Measurements from ENCODE around the gene VPS37C. TPM values are rescaled to one million over a fixed set of nuclear protein-coding genes. Genes with fewer than 3 reads are reported as not detected.

The VPS37C gene
- total and polyA plus RNA-seq, 9 of the 15 experiments (the other 6 are each of a cell fraction or from before 2014, with no cell fraction given) = 0.62 to 29.8 (median 11.5) TPM

DNA sequence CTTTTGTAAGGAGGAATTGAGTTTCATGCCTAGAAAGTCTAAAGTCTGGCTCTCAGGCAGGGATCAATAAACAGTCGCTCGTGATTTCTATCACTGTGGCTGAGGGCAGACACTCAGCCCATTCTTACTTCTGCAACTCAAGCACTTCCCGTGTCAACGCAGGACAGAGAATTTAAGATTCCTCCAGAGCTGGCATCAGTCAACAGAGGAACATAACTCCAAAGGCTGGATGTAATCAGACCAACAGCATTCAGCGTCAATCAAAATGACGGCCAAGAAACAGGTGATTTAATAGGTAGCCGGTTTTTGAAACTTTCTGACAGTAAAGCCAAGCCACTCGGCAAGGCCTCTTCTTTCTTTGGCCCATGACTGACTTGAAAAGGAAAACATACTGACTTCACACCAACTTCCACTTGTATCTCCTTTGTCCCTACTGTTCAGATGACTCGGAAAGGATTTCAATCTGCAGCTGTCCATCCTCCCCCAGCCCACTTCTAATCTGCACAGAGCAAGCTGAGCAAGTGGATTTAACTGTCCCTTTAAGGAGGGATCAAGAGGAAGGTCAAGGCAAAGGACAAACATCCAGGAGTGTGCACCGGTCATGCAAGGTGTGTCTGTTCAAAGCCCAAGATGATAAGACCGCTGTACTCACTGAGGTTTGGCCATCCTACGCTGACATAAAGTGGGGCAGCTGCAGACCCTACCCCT is 9.5 kb downstream of the VPS37C start (continued):
- TF ChIP-seq FOXO4 (CRISPR knock-in tag; IDR thresholded peaks at IDR 0.05) (no peak), U2AF2 (optimal IDR thresholded peaks at IDR 0.05; ENCODE audit: low read depth, low read length) (no peak), RBFOX2 (IDR thresholded peaks at IDR 0.05; ENCODE audit: low read depth, low read length) (no peak), CBFA2T2 (conservative IDR thresholded peaks at IDR 0.05) (peak; percentile 93), THRA (IDR thresholded peaks at IDR 0.05) (no peak), NONO (IDR thresholded peaks at IDR 0.05; ENCODE audit: low read depth in 2 of 2, low read length in 1 of 2) (no peak), TCF7 (IDR thresholded peaks at IDR 0.05; ENCODE audit: borderline replicate concordance) (no peak), ZNF57 (CRISPR knock-in tag; IDR thresholded peaks at IDR 0.05) (no peak), MTA2 (IDR thresholded peaks at IDR 0.05; ENCODE audit: low read depth) (peak; percentile 77), CAMTA2 (CRISPR knock-in tag; conservative IDR thresholded peaks at IDR 0.05) (no peak), TSC22D4 (tag; IDR thresholded peaks at IDR 0.05) (no peak), ARNT (IDR thresholded peaks at IDR 0.05) (peak in 1 of 2 experiments; percentile 48; a peak in 1 of 4 replicates)
- TF ChIP-seq, protein P1, sequence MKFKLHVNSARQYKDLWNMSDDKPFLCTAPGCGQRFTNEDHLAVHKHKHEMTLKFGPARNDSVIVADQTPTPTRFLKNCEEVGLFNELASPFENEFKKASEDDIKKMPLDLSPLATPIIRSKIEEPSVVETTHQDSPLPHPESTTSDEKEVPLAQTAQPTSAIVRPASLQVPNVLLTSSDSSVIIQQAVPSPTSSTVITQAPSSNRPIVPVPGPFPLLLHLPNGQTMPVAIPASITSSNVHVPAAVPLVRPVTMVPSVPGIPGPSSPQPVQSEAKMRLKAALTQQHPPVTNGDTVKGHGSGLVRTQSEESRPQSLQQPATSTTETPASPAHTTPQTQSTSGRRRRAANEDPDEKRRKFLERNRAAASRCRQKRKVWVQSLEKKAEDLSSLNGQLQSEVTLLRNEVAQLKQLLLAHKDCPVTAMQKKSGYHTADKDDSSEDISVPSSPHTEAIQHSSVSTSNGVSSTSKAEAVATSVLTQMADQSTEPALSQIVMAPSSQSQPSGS (CRISPR knock-in tag; IDR thresholded peaks at IDR 0.05) = no peak
